ENCODE data around the gene UBA5.
A peak's percentile ranks its signal among the peaks of the same experiment; 100 is the strongest.
"Not testable (repeated sequence)": the region's sequence is repeated elsewhere in the genome, so short reads cannot be mapped to it uniquely, and the experiment has no call there.

The UBA5 gene

GRCh38 chr3:132660052-132660810, at the start of gene UBA5:
TSS of gene UBA5 (plus strand) at chr3:132660329. CDS start at chr3:132660538, 209 bp downstream.
- peak; percentile 99 for TF ChIP-seq ZFX (IDR thresholded peaks at IDR 0.05)
- no peak for TF ChIP-seq CTCF (conservative IDR thresholded peaks at IDR 0.05)
- peak within 1 kb of the TSS; percentile 93 for H3K27ac ChIP-seq

GRCh38 chr3:132615301-132615700, 44.8 kb upstream of the UBA5 start:
- H3K27ac ChIP-seq = not testable (repeated sequence)

GRCh38 chr3:132615881-132616280, 44.2 kb upstream of the UBA5 start:
- H3K27ac ChIP-seq = no peak overlapping the region
- no peak for TF ChIP-seq CTCF (conservative IDR thresholded peaks at IDR 0.05)
- TF ChIP-seq ZFX (IDR thresholded peaks at IDR 0.05) = no peak

- no peak for TF ChIP-seq ZFX (IDR thresholded peaks at IDR 0.05)
- no peak for TF ChIP-seq CTCF (conservative IDR thresholded peaks at IDR 0.05)
- H3K27ac ChIP-seq = no peak overlapping the region
Observed at GRCh38 chr3:132616780-132617179, 43.3 kb upstream of the UBA5 start.

- TF ChIP-seq CTCF (conservative IDR thresholded peaks at IDR 0.05) = no peak
- no peak for TF ChIP-seq ZFX (IDR thresholded peaks at IDR 0.05)
- no peak overlapping the region for H3K27ac ChIP-seq
Observed at GRCh38 chr3:132622148-132622547, 38.0 kb upstream of the UBA5 start.

- H3K27ac ChIP-seq = no peak overlapping the region
- TF ChIP-seq ZFX (IDR thresholded peaks at IDR 0.05) (no peak), CTCF (conservative IDR thresholded peaks at IDR 0.05) (no peak)
Observed at GRCh38 chr3:132622761-132623160, 37.4 kb upstream of the UBA5 start.

GRCh38 chr3:132623646-132624045, 36.5 kb upstream of the UBA5 start:
- no peak for TF ChIP-seq CTCF (conservative IDR thresholded peaks at IDR 0.05)
- TF ChIP-seq ZFX (IDR thresholded peaks at IDR 0.05) = no peak
- H3K27ac ChIP-seq = no peak overlapping the region

GRCh38 chr3:132624790-132625189, 35.3 kb upstream of the UBA5 start:
- TF ChIP-seq CTCF (conservative IDR thresholded peaks at IDR 0.05) = no peak
- TF ChIP-seq ZFX (IDR thresholded peaks at IDR 0.05) = no peak

More at GRCh38 chr3:132624790-132625189, 35.3 kb upstream of the UBA5 start:
- H3K27ac ChIP-seq = no peak overlapping the region

Measured in C4-2B (cell line).